HG03159 (cell line): ENCODE results near the gene NPAS3.

Source experiments
- ATAC-seq: cut with Tn5 transposase; IDR thresholded peaks from one replicate; pipeline ENCODE4 v1.9.1; 2021; ENCODE audit warnings: mild to moderate bottlenecking, moderate library complexity; ENCODE audit not compliant: unreplicated experiment

The NPAS3 gene

GRCh38 chr14:33837943-33838683 lies 899.4 kb downstream of the NPAS3 start:
- ATAC-seq = no peak

- ATAC-seq = peak; percentile 60
These were observed 900.8 kb downstream of the NPAS3 start for GRCh38 chr14:33839193-33840076.

GRCh38 chr14:33840797-33841196 lies 902.1 kb downstream of the NPAS3 start:
- no peak for ATAC-seq

GRCh38 chr14:33842299-33842698 lies 903.6 kb downstream of the NPAS3 start:
- no peak for ATAC-seq

GRCh38 chr14:33844118-33844517 lies 905.4 kb downstream of the NPAS3 start:
- ATAC-seq = no peak

GRCh38 chr14:33846100-33846824 lies 907.6 kb downstream of the NPAS3 start:
- no peak for ATAC-seq

GRCh38 chr14:33847066-33847465 lies 908.4 kb downstream of the NPAS3 start:
- no peak for ATAC-seq

- ATAC-seq = no peak
These were observed 909.3 kb downstream of the NPAS3 start for GRCh38 chr14:33848009-33848408.

GRCh38 chr14:33848706-33849454 lies 910.2 kb downstream of the NPAS3 start:
- ATAC-seq = no peak

GRCh38 chr14:33849455-33849801 lies 910.7 kb downstream of the NPAS3 start:
- ATAC-seq = no peak

GRCh38 chr14:33850826-33851225 lies 912.1 kb downstream of the NPAS3 start:
- ATAC-seq = no peak

GRCh38 chr14:33851366-33851765 lies 912.7 kb downstream of the NPAS3 start:
- ATAC-seq = no peak

- no peak for ATAC-seq
These were observed 913.3 kb downstream of the NPAS3 start for GRCh38 chr14:33851931-33852330.
